ENCODE measurements around the gene FCRL1.

FCRL1 gene, protein sequence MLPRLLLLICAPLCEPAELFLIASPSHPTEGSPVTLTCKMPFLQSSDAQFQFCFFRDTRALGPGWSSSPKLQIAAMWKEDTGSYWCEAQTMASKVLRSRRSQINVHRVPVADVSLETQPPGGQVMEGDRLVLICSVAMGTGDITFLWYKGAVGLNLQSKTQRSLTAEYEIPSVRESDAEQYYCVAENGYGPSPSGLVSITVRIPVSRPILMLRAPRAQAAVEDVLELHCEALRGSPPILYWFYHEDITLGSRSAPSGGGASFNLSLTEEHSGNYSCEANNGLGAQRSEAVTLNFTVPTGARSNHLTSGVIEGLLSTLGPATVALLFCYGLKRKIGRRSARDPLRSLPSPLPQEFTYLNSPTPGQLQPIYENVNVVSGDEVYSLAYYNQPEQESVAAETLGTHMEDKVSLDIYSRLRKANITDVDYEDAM

DNA sequence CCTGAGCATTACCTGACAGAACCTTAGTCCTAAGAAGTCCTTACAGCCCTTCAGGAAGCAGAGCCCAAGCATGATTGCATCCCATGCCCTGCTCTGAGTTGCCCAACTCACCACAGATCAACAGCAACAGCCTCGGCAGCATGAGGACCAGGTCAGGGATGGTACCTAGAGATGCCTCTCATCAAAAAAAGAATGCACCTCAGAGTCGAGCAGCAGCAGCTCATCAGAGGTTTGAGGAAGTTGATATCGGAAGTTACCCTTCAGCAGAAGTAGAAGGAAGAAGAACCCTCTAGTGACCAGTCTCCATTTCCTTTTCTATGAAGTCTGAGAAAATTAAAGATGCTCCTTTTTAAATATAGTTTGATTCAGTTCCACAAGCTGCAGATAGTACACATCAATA is at the start of gene FCRL1:
Gene FCRL1 (minus strand): TSS at position 225 of the 400 bp plus-strand sequence. CDS start 83 bp downstream, at position 142.
- TF ChIP-seq, protein P1, sequence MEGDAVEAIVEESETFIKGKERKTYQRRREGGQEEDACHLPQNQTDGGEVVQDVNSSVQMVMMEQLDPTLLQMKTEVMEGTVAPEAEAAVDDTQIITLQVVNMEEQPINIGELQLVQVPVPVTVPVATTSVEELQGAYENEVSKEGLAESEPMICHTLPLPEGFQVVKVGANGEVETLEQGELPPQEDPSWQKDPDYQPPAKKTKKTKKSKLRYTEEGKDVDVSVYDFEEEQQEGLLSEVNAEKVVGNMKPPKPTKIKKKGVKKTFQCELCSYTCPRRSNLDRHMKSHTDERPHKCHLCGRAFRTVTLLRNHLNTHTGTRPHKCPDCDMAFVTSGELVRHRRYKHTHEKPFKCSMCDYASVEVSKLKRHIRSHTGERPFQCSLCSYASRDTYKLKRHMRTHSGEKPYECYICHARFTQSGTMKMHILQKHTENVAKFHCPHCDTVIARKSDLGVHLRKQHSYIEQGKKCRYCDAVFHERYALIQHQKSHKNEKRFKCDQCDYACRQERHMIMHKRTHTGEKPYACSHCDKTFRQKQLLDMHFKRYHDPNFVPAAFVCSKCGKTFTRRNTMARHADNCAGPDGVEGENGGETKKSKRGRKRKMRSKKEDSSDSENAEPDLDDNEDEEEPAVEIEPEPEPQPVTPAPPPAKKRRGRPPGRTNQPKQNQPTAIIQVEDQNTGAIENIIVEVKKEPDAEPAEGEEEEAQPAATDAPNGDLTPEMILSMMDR (IDR thresholded peaks at IDR 0.05; ENCODE audit: control insufficient read depth, insufficient read depth, low read depth, low read length, missing control alignments) = no peak
- DNase-seq (ENCODE audit: low read depth) = no peak
- H3K4me3 ChIP-seq (ENCODE audit: control insufficient read depth, low read depth, low read length) = no peak within 1 kb of the TSS

DNA sequence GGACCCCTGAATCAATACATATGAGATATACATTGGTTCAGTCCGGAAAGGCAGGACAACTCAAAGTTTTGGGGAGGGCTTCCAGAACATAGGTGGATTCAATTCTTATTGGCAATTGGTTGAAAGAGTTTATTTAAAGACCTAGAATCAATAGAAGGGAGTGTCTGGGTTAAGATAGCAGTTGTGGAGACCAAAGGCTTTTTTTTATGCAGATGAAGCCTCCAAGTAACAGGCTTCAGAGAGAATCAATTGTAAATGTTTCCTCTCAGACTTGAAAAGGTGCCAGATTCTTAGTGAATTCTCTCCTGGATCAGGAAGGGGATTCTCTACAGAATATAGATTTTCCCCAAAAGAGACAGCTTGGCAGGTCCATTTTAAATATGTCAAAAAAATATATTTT is 48.7 kb upstream of the FCRL1 start:
- H3K4me3 ChIP-seq (ENCODE audit: control insufficient read depth, low read depth, low read length) = no peak overlapping the region
- TF ChIP-seq, protein P1 (IDR thresholded peaks at IDR 0.05; ENCODE audit: control insufficient read depth, insufficient read depth, low read depth, low read length, missing control alignments) = no peak
- no peak for DNase-seq (ENCODE audit: low read depth)

DNA sequence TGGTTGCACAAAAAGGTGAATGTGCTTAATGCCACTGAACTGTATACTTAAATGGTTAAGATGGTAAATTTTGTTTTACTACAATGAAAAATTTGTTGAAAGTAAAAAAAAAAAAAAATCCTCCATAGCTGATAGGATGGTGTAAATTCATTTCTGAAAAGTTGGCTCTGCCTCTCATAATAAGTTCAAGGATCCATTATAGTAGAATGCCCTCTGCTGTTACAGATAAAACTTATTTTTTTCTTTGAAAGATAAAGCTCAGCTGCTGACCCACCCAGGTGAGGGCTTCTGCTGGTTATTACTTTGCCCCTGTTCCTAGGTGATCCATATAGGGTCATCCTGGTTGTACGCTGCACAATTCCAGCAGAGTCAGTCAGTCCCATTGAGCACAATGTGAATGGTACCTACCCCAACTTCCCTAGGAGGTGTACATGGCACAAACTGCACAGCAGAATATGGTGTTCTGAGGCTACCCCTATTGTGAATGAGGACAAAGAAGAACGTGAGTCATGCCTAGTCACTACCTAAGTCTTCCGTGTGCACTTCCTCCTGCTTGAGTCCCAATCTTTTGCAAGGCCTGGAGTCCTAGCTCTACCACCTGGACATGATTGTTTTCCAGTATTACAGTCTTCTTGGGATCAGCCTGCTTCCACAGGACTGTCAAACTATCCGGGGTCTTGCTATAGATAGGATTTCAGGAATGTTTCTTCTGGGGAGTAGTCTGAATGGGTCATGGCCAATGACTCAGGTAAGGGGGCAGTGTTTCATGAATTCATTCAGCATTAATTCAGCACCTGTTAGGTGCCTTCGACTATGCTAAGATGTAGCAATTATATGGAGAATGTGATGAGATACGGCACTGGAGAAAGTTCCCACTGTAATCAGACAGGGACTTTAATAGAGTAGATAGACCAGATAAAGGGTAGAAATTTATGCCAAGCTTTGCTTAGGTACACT is 42.5 kb upstream of the FCRL1 start:
- H3K4me3 ChIP-seq (ENCODE audit: control insufficient read depth, low read depth, low read length) = no peak overlapping the region
- DNase-seq (ENCODE audit: low read depth) = no peak
- TF ChIP-seq, protein P1 (IDR thresholded peaks at IDR 0.05; ENCODE audit: control insufficient read depth, insufficient read depth, low read depth, low read length, missing control alignments) = no peak

DNA sequence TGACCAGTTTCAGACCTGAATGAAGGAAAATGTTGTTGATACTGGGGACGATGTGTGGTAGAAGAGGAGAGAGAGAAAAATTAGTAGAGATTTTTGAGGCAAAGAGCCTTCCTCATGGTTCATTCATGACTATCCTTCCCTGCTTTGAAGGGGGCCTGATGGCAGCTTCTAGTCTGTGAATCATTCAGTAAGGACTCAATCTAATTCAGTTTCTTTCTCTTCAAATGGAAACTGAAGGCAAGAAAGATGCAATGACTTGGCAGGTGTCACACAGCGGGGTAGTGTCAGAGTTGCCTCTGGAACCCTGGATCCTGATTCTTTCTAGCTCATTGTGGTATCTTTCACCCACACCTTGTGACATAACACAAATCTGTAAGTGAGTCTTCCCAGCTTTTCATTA is 36.6 kb upstream of the FCRL1 start:
- DNase-seq (ENCODE audit: low read depth) = no peak
- no peak overlapping the region for H3K4me3 ChIP-seq (ENCODE audit: control insufficient read depth, low read depth, low read length)

DNA sequence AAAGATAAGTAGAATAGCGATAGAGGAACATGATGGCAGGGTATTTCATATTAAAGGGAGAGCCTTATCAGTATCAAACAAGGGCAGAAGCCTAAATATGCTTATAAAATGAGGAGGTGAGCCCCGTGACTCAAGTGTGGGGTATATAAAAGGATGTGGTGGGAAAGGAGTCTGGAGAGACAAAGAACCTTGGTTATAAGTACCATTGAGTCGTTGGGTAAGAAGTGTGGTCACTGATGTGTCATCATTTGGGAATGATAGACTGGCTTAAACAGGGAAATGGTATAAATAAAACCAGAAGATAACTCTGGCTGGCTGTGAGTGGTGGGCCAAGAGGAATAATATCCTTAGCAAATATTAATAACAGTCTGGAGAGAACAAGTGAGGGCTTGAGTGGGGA is 32.6 kb upstream of the FCRL1 start:
- TF ChIP-seq, protein P1 (IDR thresholded peaks at IDR 0.05; ENCODE audit: control insufficient read depth, insufficient read depth, low read depth, low read length, missing control alignments) = no peak
- no peak for DNase-seq (ENCODE audit: low read depth)
- H3K4me3 ChIP-seq (ENCODE audit: control insufficient read depth, low read depth, low read length) = no peak overlapping the region

More for the DNA sequence above, 36.6 kb upstream of the FCRL1 start:
- TF ChIP-seq, protein P1 (IDR thresholded peaks at IDR 0.05; ENCODE audit: control insufficient read depth, insufficient read depth, low read depth, low read length, missing control alignments) = no peak

DNA sequence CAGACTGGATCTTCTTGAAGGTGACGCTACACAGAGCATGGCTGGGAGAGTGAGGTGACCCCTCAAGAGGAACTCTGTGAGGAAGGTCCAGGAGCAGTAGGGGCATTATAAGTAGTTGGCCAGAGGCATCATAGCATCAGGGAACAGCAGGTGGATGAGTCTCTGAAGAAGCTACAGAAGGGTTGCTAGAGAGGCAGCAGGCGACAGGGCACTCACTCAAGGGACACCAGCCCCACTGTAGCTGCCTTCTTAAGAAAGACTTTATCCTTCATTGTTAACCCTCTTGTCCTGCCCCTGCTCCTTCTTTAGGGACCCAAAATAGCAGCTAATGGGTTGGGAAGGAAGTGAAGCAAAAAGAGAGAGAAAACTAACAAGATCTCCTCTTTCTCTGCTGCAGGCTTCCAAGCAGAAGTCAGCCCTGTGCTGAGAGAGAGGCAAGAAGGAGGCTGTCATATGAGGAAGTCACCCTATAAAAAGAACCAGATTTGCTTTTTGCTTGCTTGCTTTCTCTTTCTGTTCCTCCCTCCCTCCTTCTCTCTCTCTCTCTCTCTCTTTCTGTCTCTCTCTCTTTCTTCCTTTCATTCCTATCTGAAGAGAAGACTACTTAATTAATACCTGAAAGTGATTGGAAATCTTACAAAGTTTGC is 29.4 kb upstream of the FCRL1 start:
- no peak for DNase-seq (ENCODE audit: low read depth)
- no peak overlapping the region for H3K4me3 ChIP-seq (ENCODE audit: control insufficient read depth, low read depth, low read length)

More for the DNA sequence above, 29.4 kb upstream of the FCRL1 start:
- TF ChIP-seq, protein P1 (IDR thresholded peaks at IDR 0.05; ENCODE audit: control insufficient read depth, insufficient read depth, low read depth, low read length, missing control alignments) = no peak
